SK-N-MC (cell line): ENCODE data around the gene FOXP4.

Source experiments
- EZH2 ChIP-seq: fragments of 200-600 bp; sonication (generic); IDR thresholded peaks from one replicate; pipeline ENCODE4 v1.6.1; 2017; ENCODE audit warnings: antibody characterized with exemption
- FOXP2 ChIP-seq: optimal IDR thresholded peaks from 2 replicates; pipeline ENCODE3; 2011; ENCODE audit warnings: mild to moderate bottlenecking, moderate library complexity; ENCODE audit not compliant: insufficient read depth; ENCODE audit errors: extremely low read length, control extremely low read depth
- POLR2AphosphoS5 ChIP-seq: IDR thresholded peaks from 2 replicates; pipeline ENCODE4 v1.6.1; 2012; ENCODE audit warnings: mild to moderate bottlenecking, low read depth, low read length, borderline replicate concordance

DNA sequence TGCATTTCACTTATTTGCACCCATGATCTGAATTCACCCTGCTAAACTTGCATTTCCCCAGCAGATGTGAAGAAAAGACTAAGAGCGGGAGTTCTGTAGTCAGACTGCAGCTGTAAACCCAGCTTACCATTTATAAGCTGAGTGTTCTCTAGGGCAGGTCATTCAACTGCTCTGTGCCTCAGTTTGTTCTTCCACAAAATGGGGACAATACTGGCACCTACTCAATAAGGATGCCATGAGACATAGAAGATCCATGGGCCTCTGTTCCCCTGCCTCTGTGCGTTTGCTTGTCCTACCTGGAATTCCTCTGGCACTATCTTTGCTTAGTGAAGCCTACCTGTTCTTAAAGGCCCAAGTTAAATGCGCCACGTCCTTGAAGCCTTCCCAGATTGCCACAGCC is 79.8 kb downstream of the FOXP4 start:
- TF ChIP-seq EZH2 (no peak), POLR2AphosphoS5 (no peak), FOXP2 (no peak)
